Muscle of leg (tissue), 11 donors: ENCODE results near the gene SLC7A1. TPM values are rescaled to one million over a fixed set of nuclear protein-coding genes. Genes with fewer than 3 reads are reported as not detected.

Source experiments
- DNase-seq: peaks from one replicate; pipeline ENCODE4 v3.0.0; 2013
- H3K27ac ChIP-seq: one replicate; pipeline ENCODE4 v1.5.1; 2013; ENCODE audit warnings: mild to moderate bottlenecking, low read length, control low read depth
- H3K27me3 ChIP-seq: one replicate; pipeline ENCODE4 v1.6.1; 2013; ENCODE audit warnings: low read length; ENCODE audit not compliant: control insufficient read depth, insufficient read depth
- H3K36me3 ChIP-seq: one replicate; pipeline ENCODE4 v1.6.1; 2013; ENCODE audit warnings: low read length; ENCODE audit not compliant: control insufficient read depth, insufficient read depth
- H3K4me1 ChIP-seq: one replicate; pipeline ENCODE4 v1.6.1; 2013; ENCODE audit warnings: low read length; ENCODE audit not compliant: control insufficient read depth, insufficient read depth
- H3K4me3 ChIP-seq: one replicate; pipeline ENCODE4 v1.5.1; 2013; ENCODE audit warnings: low read length, control low read depth
- H3K9me3 ChIP-seq: replicated peaks from 2 replicates; pipeline ENCODE4 v1.6.1; 2013; ENCODE audit warnings: low read depth, low read length; ENCODE audit not compliant: control insufficient read depth
- WGBS: methylation state at CpG from one replicate; pipeline ENCODE4 v1.1.5; 2013; ENCODE audit warnings: missing lambda C conversion rate; ENCODE audit not compliant: insufficient coverage; 5-methylcytosine and 5-hydroxymethylcytosine counted together
- polyA plus RNA-seq, 8 donors: library from polyadenylated mRNA; unstranded; fragments of 120-200 nt; gene quantifications; one replicate each; pipeline versions ENCODE4 v1.2.1 to v1.2.3, GENCODE V29; 2013; ENCODE audit warnings: inconsistent platforms in 1 of 8, low replicate concordance in 1 of 8; ENCODE audit not compliant: insufficient read length in 8 of 8, insufficient read depth in 1 of 8
- total RNA-seq: library from RNA; stranded (reverse); fragments of 120-200 nt; gene quantifications from one replicate; pipeline ENCODE4 v1.2.4, GENCODE V29; 2013

The SLC7A1 gene
- total and polyA plus RNA-seq, 9 donors: 3.6 to 12.5 (median 8.4) TPM

- DNase-seq: no peak
- Histone ChIP-seq H3K27me3 (no peaks in the 10 kb centered on the region), H3K36me3 (peaks cover 6% of the 10 kb centered on the region), H3K4me1 (peaks cover 42% of the 10 kb centered on the region), H3K4me3 (no peak overlapping the region), H3K9me3 (no peaks in the 10 kb centered on the region), H3K27ac (no peak overlapping the region)
- WGBS: 94% methylated on average over 22 of the region's 24 CpGs
Observed at GRCh38 chr13:29535663-29536655, 59.5 kb downstream of the SLC7A1 start.

- Histone ChIP-seq H3K9me3 (no peaks in the 10 kb centered on the region), H3K36me3 (peaks cover 15% of the 10 kb centered on the region), H3K27ac (no peak overlapping the region), H3K27me3 (no peaks in the 10 kb centered on the region), H3K4me3 (no peak overlapping the region), H3K4me1 (peaks cover 47% of the 10 kb centered on the region)
- DNase-seq: no peak
- WGBS: 89% methylated on average over 3 of the region's 4 CpGs
Observed at GRCh38 chr13:29534083-29534482, 61.4 kb downstream of the SLC7A1 start.

GRCh38 chr13:29532821-29533220, 62.7 kb downstream of the SLC7A1 start:
- no peak for DNase-seq
- Histone ChIP-seq H3K4me3 (no peak overlapping the region), H3K27me3 (no peaks in the 10 kb centered on the region), H3K36me3 (peaks cover 23% of the 10 kb centered on the region), H3K9me3 (no peaks in the 10 kb centered on the region), H3K27ac (peak overlapping the region; percentile 58), H3K4me1 (peaks cover 35% of the 10 kb centered on the region)
- WGBS: 24% methylated on average over 2 of the region's 17 CpGs

GRCh38 chr13:29532116-29532515, 63.4 kb downstream of the SLC7A1 start:
- peaks cover 34% of the 10 kb centered on the region for H3K4me1 ChIP-seq
- peak; percentile 93 for DNase-seq
- H3K9me3 ChIP-seq: no peaks in the 10 kb centered on the region
- H3K27ac ChIP-seq: peak overlapping the region; percentile 58
- H3K36me3 ChIP-seq: peaks cover 28% of the 10 kb centered on the region
- WGBS: 7% methylated on average over 3 of the region's 5 CpGs
- H3K4me3 ChIP-seq: no peak overlapping the region
- H3K27me3 ChIP-seq: no peaks in the 10 kb centered on the region

GRCh38 chr13:29530901-29531300, 64.6 kb downstream of the SLC7A1 start:
- H3K27ac ChIP-seq: no peak overlapping the region
- no peak overlapping the region for H3K4me3 ChIP-seq
- peak; percentile 82 for DNase-seq
- H3K27me3 ChIP-seq: no peaks in the 10 kb centered on the region
- H3K9me3 ChIP-seq: no peaks in the 10 kb centered on the region
- WGBS: 50% methylated on average over 1 of the region's 5 CpGs
- peaks cover 34% of the 10 kb centered on the region for H3K4me1 ChIP-seq
- peaks cover 36% of the 10 kb centered on the region for H3K36me3 ChIP-seq

DNA sequence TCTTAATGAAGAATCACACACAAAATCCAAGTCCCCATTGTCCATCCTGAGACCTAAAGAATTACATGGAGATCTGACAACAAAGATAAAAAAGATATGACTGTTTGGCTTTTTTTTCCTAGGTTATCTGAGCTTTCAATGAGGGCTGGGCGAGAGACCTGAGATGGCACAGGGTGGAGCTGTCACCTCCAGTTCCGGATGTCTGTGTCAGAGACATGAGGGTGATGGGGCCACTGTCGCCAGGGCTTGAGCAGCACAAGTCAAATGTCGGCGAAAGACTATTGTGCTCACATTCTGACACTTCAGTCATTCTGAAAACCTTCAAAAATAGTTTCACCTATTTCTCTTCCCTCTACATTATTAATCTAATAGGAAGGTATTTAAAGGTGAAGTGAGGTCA, 65.7 kb downstream of the SLC7A1 start:
- peaks cover 34% of the 10 kb centered on the region for H3K4me1 ChIP-seq
- no peak overlapping the region for H3K4me3 ChIP-seq
- DNase-seq: no peak
- H3K9me3 ChIP-seq: no peaks in the 10 kb centered on the region
- H3K27me3 ChIP-seq: no peaks in the 10 kb centered on the region
- peaks cover 32% of the 10 kb centered on the region for H3K36me3 ChIP-seq
- no peak overlapping the region for H3K27ac ChIP-seq
- WGBS: 100% methylated on average over 2 of the region's 5 CpGs

GRCh38 chr13:29527916-29528315, 67.6 kb downstream of the SLC7A1 start:
- DNase-seq: no peak
- H3K27me3 ChIP-seq: no peaks in the 10 kb centered on the region
- no peak overlapping the region for H3K4me3 ChIP-seq
- peaks cover 22% of the 10 kb centered on the region for H3K4me1 ChIP-seq
- H3K27ac ChIP-seq: no peak overlapping the region
- H3K9me3 ChIP-seq: no peaks in the 10 kb centered on the region
- WGBS: 100% methylated on average over 4 of the region's 5 CpGs
- peaks cover 47% of the 10 kb centered on the region for H3K36me3 ChIP-seq

GRCh38 chr13:29527511-29527910, 68.0 kb downstream of the SLC7A1 start:
- WGBS: 90% methylated on average over 7 of the region's 8 CpGs

GRCh38 chr13:29526741-29527140, 68.7 kb downstream of the SLC7A1 start:
- no peak for DNase-seq
- H3K27me3 ChIP-seq: no peaks in the 10 kb centered on the region
- H3K9me3 ChIP-seq: no peaks in the 10 kb centered on the region
- peaks cover 15% of the 10 kb centered on the region for H3K4me1 ChIP-seq
- no peak overlapping the region for H3K4me3 ChIP-seq
- 92% methylated on average over 13 of the region's 14 CpGs for WGBS
- H3K27ac ChIP-seq: no peak overlapping the region
- peaks cover 53% of the 10 kb centered on the region for H3K36me3 ChIP-seq

More at GRCh38 chr13:29527511-29527910, 68.0 kb downstream of the SLC7A1 start:
- Histone ChIP-seq H3K9me3 (no peaks in the 10 kb centered on the region), H3K36me3 (peaks cover 48% of the 10 kb centered on the region), H3K4me1 (peaks cover 18% of the 10 kb centered on the region), H3K27me3 (no peaks in the 10 kb centered on the region), H3K4me3 (no peak overlapping the region), H3K27ac (no peak overlapping the region)
- DNase-seq: no peak

DNA sequence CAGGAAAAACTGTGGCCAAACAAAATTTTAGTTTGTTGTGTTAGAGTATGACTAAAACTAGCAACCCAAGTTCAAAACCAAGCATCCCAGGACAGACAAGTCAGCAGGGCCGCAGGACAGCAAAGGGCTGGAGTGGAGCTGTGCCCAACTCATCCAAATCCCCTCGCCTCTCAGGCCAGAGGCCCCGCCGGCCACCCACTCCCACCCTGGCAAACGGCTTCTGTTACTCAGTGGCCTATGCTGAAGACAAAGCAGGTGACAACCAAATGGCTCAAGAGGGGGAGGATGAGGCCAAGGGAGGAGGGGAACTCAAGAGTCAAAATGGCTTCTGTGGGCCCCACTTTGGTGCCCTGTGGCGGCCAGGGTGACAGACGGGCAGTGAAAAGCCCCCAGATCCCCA, 69.7 kb downstream of the SLC7A1 start:
- no peak for DNase-seq
- Histone ChIP-seq H3K9me3 (no peaks in the 10 kb centered on the region), H3K36me3 (peaks cover 56% of the 10 kb centered on the region), H3K4me3 (no peak overlapping the region), H3K4me1 (peaks cover 12% of the 10 kb centered on the region), H3K27ac (no peak overlapping the region), H3K27me3 (no peaks in the 10 kb centered on the region)
- WGBS: 86% methylated on average over 4 of the region's 7 CpGs
